Motor neuron (in vitro differentiated cells): ENCODE measurements around the gene NCLN. TPM values are rescaled to one million over a fixed set of nuclear protein-coding genes. Genes with fewer than 3 reads are reported as not detected.
"Not testable (repeated sequence)": the region's sequence is repeated elsewhere in the genome, so short reads cannot be mapped to it uniquely, and the experiment has no call there.

Experiments
- ATAC-seq, 8 experiments: fragments of 200-7000 bp; cut with Tn5 transposase; replicated peaks in 6 of 8; 2 replicates each; pipeline ENCODE4 v1.8.0; 2021; ENCODE audit warnings: mild to moderate bottlenecking in 8 of 8, moderate library complexity in 8 of 8
- H3K27ac ChIP-seq, 2 donors: fragments of 250-450 bp; sonication (Bioruptor Pico); 2 replicates each; pipeline ENCODE4 v1.9.0; 2021; ENCODE audit warnings: antibody characterized with exemption in 2 of 2, mild to moderate bottlenecking in 2 of 2, moderate library complexity in 1 of 2
- H3K4me1 ChIP-seq, 2 donors: fragments of 250-450 bp; sonication (Bioruptor Pico); replicated peaks in 1 of 2; 2 replicates each; pipeline ENCODE4 v1.6.1; 2021; ENCODE audit warnings: antibody characterized with exemption in 2 of 2, mild to moderate bottlenecking in 2 of 2, moderate library complexity in 1 of 2
- H3K4me3 ChIP-seq, 5 donors: fragments of 250-450 bp; sonication (Bioruptor Pico); 2 replicates each; pipeline ENCODE4 v1.9.0; 2021; ENCODE audit warnings: antibody characterized with exemption in 5 of 5, mild to moderate bottlenecking in 5 of 5, moderate library complexity in 4 of 5
- WGBS, 10 experiments: fragments of 450-650 bp; shearing (Covaris generic); methylation state at CpG; one replicate each; pipeline ENCODE4 v1.0.0; 2022; 5-methylcytosine and 5-hydroxymethylcytosine counted together
- in situ Hi-C, 9 experiments: fragments of 400-800 bp; cut with MboI; loops; one replicate each; pipeline ENCODE4 v1.15.0; 2021; ENCODE audit warnings: low sequenced_read_pairs in 9 of 9, low pct_unique_long_range_greater_than_20kb in 2 of 9; ENCODE audit not compliant: unreplicated experiment in 9 of 9
- total RNA-seq, 8 experiments: library from RNA; unstranded; fragments of 300-600 nt; gene quantifications; 2 replicates each; pipeline versions ENCODE4 v1.2.3 to v1.2.4, GENCODE V29; 2022

Gene NCLN
- total RNA-seq, 8 experiments from 2014 or later = 11.0 to 77.7 (median 26.3) TPM

DNA sequence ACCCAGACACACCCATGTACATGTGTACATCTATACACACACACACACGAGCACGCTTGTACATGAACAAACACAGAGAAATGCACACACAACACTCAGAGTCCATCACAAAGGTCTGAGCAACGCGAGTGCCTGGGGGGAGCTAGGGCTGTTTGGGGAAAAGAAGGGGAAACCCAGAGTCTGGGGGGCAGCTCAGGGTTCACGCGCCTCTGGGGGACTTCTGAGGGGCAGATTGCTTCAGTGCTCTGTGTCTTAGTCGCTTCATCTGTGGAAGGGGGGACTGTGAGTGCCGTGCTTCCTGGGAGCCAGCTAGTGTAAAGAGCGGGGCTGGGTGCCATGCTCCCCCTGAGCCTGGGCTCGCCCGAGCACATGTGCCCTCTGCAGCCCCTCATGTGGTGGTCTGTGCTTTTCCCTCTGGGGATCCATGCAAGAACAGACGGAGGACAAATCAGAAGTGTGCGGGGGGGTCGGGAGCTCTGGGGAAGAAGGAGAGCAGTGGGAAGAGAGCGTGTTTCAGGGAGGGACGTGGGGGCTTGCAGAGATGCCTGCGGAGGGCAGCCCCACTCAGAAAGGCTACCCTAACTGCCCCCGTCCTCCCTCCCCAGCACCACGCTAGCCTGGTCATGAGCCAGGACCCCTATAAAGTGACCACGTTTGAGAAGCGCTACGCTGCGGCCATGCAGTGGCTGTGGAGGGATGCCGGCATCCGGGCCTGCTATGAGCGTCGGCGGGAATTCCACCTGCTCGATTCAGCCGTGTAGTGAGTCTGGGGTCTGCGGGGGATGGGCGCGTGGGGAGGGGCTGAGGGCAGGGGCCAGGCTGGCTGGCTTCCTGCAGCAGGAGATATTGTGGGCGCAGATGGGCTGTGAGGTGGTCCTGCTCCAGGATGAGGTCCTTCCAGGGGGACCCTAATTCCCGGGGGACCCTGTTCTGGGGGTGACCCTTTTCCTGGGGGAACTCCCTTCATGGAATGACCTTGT is 35.9 kb upstream of the NCLN start:
- WGBS, 10 experiments = 80 to 85% methylated on average over 1 to 4 of the region's 35 CpGs; no CpG with 5 or more reads in 8 of the 10 experiments
- no peak overlapping the region for H3K4me3 ChIP-seq
- no peak overlapping the region for H3K27ac ChIP-seq
- no peak for ATAC-seq
- in situ Hi-C loops = loop anchor here in 5 of 9 experiments (25.0 kb wide), 1 partner anchor 188 kb away; no protein-coding TSS in a partner anchor
- no peaks in the 10 kb centered on the region for H3K4me1 ChIP-seq

DNA sequence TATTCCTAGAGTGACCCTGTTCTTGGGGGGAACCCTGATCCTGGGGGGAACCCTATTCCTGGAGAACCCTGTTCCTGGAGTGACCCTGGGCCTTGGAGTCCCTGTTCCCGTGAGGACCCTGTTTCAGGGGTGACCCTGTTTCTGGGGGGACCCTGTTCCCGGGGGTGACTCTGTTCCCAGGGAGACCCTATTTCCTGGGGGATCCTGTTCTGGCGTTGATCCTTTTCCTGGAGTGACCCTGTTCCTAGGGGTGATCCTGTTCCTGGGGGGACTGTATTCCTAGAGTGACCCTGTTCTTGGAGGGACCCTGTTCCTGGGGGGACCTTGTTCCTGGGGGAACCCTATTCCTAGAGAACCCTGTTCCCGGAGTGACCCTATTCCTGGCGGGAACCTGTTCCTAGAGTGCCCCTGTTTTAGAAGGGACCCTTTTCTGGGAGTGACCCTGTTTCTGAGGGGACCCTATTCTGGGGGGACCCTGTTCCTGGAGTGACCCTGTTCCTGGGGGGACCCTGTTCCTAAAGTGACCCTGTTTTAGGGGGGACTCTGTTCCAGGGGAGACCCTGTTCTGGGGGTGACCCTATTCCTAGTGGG is 34.9 kb upstream of the NCLN start:
- no peak for ATAC-seq
- Histone ChIP-seq H3K4me1 (no peaks in the 10 kb centered on the region), H3K4me3 (no peak overlapping the region), H3K27ac (no peak overlapping the region)
- in situ Hi-C loops = loop anchor here in 5 of 9 experiments (25.0 kb wide), 1 partner anchor 189 kb away; no protein-coding TSS in a partner anchor
- WGBS, 10 experiments = 20 to 90% (median 47%) methylated on average over 1 to 3 of the region's 5 CpGs; no CpG with 5 or more reads in 5 of the 10 experiments

DNA sequence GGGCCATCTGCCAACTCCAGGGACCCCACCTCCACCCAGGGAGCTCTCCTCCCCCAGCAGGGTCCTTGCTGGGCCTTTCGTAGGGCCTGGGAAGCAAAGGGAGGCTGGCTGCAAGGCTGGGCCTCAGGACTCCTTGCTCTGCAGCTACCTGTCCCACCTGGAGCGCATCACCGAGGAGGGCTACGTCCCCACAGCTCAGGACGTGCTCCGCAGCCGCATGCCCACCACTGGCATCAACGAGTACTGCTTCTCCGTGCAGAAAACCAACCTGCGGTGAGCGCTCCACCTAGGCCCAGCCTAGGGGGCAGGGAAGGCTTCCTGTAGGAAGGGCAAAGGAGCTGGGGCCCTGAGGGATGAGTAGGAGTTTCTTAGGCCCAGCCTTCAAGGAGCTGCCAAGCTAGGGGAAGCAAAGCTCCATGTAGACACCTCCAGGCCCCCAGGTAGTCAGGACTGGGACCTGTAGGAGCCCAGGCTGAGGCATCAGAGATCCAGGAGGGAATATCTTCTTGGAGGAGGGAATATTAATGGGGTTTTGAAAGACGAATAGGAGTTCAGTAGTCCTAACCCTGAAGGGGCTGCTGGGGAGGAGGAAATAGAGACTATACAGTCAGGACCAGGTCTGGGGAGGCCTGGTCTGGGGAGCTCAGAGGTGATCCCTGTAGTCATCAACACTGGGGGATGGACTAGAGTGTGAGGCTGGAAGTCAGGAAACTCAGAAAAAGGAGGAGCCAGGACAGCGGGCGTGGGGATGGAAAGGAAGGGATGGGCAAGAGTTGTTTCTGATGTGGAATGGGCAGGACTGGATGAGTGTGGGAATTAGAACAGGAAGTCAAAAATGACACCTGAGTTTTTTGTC is 33.9 kb upstream of the NCLN start:
- H3K4me1 ChIP-seq = no peaks in the 10 kb centered on the region

DNA sequence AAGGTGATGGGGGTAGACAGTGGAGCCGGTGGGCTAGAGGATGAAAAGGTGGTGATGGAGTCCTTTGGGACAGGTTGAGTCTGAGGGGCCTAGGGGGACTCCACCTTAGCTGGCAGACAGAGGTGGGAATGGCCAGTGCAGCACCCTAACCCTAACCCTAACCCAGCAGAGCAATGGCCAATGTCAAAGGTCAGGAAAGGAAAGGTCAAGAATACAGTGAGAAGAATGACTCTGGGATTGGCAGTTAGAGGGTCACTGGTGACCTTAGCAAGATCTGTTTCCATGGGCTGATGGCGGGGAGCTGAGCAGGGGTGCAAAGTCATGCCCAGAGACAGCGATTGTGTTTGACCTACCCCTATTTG is 33.3 kb upstream of the NCLN start:
- H3K27ac ChIP-seq = no peak overlapping the region
- no peak for ATAC-seq
- H3K4me1 ChIP-seq = no peaks in the 10 kb centered on the region
- 40 to 83% (median 69%) methylated on average over 1 to 3 of the region's 3 CpGs; no CpG with 5 or more reads in 4 of the 10 experiments for WGBS, 10 experiments
- in situ Hi-C loops = loop anchor here in 5 of 9 experiments (25.0 kb wide), 1 partner anchor 190 kb away; no protein-coding TSS in a partner anchor
- no peak overlapping the region for H3K4me3 ChIP-seq

More for the DNA sequence above, 33.9 kb upstream of the NCLN start:
- 0 to 58% (median 32%) methylated on average over 1 to 12 of the region's 14 CpGs; no CpG with 5 or more reads in 3 of the 10 experiments for WGBS, 10 experiments
- in situ Hi-C loops = loop anchor here in 5 of 9 experiments (25.0 kb wide), 1 partner anchor 189 kb away; no protein-coding TSS in a partner anchor
- Histone ChIP-seq H3K27ac (no peak overlapping the region), H3K4me3 (no peak overlapping the region)
- peak in 2 of 8 experiments; percentile 15 to 18 for ATAC-seq

DNA sequence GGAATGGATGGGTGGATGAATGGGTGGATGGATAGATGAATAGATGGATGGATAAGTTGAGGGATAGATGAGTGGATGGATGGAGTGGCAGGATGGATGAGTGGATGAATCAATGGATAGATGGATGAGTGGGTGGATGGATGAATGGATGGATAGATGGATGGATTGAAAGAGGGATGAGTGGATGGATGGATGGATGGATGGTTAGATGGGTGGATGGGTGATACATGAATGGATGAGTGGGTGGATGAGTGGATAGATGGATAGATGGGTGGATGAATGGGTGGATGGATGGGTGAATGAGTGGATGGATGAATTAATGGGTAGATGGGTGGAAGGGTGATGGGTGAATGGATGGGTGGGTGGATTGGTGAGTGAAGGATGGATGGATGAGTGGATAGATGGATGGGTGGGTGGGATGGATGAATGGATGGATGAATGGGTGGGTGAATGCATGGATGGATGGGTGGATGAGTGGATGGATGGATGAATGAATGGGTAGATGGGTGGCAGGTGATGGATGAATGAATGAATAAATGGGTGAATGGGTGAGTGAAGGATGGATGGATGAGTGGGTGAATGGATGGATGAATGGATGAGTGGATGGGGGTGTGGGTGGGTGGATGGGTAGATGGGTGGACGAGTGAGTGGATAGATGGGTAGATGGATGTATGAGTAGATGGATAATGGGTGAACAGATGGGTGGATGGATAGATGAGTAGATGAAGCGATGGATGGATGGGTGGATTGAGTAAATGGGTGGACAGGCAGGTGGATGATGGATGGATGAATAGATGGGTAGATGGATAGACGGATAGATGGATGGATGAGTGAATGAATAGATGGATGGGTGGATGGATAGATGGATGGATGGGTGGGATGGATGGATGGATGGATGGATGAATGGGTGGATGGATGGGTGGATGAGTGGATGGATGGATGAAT is 32.2 kb upstream of the NCLN start:
- WGBS, 10 experiments = 44 to 82% (median 61%) methylated on average over 2 to 3 of the region's 3 CpGs; no CpG with 5 or more reads in 2 of the 10 experiments
- no peak for ATAC-seq
- in situ Hi-C loops = loop anchor here in 5 of 9 experiments (25.0 kb wide), 1 partner anchor 191 kb away; no protein-coding TSS in a partner anchor
- H3K27ac ChIP-seq = no peak overlapping the region
- H3K4me3 ChIP-seq = no peak overlapping the region
- no peaks in the 10 kb centered on the region for H3K4me1 ChIP-seq

DNA sequence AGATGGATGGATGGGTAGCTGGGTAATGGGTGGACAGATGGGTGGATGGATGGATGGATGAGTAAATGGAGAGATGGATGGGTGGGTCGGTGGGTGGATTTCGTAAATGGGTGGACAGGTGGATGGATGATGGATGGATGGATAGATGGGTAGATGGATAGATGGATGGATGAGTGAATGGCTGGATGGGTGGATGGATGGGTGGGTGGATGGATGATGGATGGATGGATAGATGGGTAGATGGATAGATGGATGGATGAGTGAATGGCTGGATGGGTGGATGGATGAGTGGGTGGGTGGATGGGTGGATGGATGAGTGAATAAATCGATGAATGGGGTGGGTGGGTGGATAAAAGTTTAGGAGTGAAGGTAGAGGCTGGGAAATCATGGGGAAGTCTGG is 31.3 kb upstream of the NCLN start:
- H3K27ac ChIP-seq = not testable (repeated sequence)

DNA sequence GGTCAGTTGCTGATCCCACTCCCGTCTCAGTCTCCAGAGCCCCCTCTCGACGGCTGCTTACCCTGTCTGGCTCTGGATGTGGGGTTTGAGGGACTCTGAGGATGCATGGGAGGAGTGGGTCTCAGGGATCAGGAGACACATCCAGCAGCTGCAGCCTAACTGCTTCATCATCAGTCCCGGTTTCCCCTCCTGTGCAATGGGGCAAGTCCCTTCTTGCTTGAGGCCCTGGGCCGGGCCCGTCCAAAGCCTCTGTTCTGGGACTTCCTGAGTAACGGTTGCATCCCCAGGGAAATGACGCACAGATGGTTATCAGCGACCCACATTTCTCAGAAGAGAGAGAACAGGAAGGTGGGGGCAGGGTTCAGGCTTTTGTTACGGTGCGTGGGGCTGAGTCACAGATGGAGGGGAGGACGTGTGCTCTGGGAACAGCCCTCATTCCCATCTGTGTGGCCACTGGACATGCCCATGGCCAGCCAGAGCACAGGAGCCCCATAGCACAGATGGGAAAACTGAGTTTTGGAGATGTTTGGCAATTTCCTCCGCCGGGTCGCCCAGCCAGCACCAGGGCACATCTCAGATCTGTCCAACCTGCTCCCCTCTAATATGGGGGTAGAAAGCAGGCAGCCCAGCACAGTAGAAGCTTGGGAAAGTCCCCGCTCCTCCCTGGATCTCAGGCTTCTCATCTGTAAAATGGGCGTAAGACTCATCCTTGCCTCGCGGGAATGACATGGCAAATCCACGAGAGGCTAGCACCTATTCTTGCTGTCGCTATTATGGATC is 30.6 kb upstream of the NCLN start:
- in situ Hi-C loops = loop anchor here in 5 of 9 experiments (25.0 kb wide), 1 partner anchor 193 kb away; no protein-coding TSS in a partner anchor
- Histone ChIP-seq H3K27ac (no peak overlapping the region), H3K4me3 (no peak overlapping the region), H3K4me1 (no peaks in the 10 kb centered on the region)
- ATAC-seq = peak in 4 of 8 experiments; percentile 18 to 96 (median 81)
- 3 to 84% (median 7%) methylated on average over 2 to 5 of the region's 21 CpGs; no CpG with 5 or more reads in 5 of the 10 experiments for WGBS, 10 experiments

More for the DNA sequence above, 31.3 kb upstream of the NCLN start:
- in situ Hi-C loops = loop anchor here in 5 of 9 experiments (25.0 kb wide), 1 partner anchor 192 kb away; no protein-coding TSS in a partner anchor
- not testable (repeated sequence) for H3K4me3 ChIP-seq, H3K4me1 ChIP-seq, ATAC-seq
- 56 to 89% (median 60%) methylated on average over 1 to 3 of the region's 3 CpGs; no CpG with 5 or more reads in 5 of the 10 experiments for WGBS, 10 experiments

DNA sequence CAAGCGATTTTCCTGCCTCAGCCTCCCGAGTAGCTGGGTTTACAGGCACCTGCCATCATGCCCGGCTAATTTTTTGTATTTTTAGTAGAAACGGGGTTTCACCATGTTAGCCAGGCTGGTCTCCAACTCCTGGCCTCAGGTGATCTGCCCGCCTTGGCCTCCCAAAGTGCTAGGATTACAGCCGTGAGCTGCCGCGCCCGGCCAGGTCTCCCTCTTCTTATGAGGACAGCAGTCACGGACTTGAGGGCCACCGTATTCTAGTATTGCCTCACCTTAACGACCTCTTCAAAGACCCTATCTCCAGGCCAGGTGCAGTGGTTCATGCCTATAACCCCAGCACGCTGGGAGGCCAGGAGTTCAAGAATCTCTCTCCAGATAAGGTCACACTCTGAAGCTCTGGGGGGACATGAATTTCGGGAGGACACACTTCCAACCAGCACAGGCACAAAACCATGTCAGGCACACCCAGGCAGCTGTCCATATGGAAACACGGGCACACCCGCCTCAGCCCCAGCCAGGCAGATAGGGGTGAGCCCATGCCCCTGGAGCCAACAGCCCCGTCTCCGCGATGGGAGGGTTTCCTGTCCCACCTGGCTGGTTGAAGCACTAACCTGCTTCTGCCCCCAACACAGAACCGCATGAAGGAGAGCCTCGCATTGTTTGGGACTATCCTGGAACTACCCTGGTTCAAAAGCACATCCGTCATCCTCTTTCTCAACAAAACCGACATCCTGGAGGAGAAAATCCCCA is 28.5 kb upstream of the NCLN start:
- ATAC-seq = peak in 1 of 8 experiments; percentile 15
- in situ Hi-C loops = loop anchor here in 5 of 9 experiments (25.0 kb wide), 1 partner anchor 195 kb away; no protein-coding TSS in a partner anchor
- Histone ChIP-seq H3K27ac (no peak overlapping the region), H3K4me1 (no peaks in the 10 kb centered on the region), H3K4me3 (no peak overlapping the region)
- 27 to 100% (median 80%) methylated on average over 1 to 13 of the region's 23 CpGs; no CpG with 5 or more reads in 2 of the 10 experiments for WGBS, 10 experiments

DNA sequence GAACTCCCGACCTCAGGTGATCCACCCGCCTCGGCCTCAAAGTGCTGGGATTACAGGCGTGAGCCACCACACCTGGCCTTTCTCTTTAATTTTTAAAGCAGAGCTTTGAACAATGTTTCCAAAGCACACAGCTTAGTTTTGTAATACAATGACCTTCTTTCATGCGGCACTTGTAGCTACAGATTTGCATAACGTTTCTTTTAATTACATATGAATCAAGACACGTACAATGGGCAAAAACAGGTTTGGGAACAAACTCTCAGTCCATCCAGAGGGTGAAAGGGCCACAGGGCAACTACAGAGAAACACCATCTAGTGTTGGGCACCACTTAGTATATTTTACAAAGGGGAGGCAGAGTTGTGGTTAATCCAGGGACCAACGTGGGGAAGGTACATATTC is 26.2 kb upstream of the NCLN start:
- no peak for ATAC-seq
- H3K4me1 ChIP-seq = no peaks in the 10 kb centered on the region
- H3K27ac ChIP-seq = no peak overlapping the region
- WGBS, 10 experiments = 23 to 100% (median 45%) methylated on average over 1 to 7 of the region's 8 CpGs; no CpG with 5 or more reads in 2 of the 10 experiments
- in situ Hi-C loops = loop anchor here in 5 of 9 experiments (25.0 kb wide), 1 partner anchor 197 kb away; no protein-coding TSS in a partner anchor
- no peak overlapping the region for H3K4me3 ChIP-seq

DNA sequence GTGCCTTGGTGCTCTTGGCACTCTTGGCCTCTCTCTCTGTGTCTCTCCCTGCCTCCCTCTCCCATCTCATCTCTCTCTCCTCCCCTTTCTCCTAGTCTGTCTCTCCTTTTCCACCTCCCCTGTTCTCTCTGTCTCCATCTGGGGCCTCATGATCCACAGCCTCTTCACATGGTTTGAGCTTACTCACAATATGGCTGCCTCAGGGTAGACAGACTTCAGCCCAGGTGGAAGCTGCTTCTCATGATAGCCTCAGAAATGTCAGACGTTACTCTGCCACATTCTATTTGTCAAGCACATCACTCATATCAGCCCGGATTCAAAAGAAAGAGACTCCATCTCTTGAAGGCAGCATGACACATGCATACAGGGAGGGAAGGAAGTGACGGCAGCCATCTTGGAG is 25.5 kb upstream of the NCLN start:
- Histone ChIP-seq H3K4me3 (no peak overlapping the region), H3K27ac (no peak overlapping the region), H3K4me1 (no peaks in the 10 kb centered on the region)
- in situ Hi-C loops = loop anchor here in 7 of 9 experiments (10.0 to 25.0 kb wide), 2 partner anchors 198 to 205 kb away; no protein-coding TSS in a partner anchor
- WGBS, 10 experiments = 33 to 100% (median 57%) methylated on average over 1 to 3 of the region's 3 CpGs; no CpG with 5 or more reads in 2 of the 10 experiments
- ATAC-seq = no peak
